Activated naive CD4-positive, alpha-beta T cell treated with Interleukin-2 at 50 U/mL for 16 hours (primary cell): ENCODE data around the gene GNA15.
"Not testable (repeated sequence)": the region's sequence is repeated elsewhere in the genome, so short reads cannot be mapped to it uniquely, and the experiment has no call there.

Experiments used
- DNase-seq: peaks from one replicate; pipeline ENCODE4 v3.0.0-alpha.2; 2020

GNA15 gene, protein sequence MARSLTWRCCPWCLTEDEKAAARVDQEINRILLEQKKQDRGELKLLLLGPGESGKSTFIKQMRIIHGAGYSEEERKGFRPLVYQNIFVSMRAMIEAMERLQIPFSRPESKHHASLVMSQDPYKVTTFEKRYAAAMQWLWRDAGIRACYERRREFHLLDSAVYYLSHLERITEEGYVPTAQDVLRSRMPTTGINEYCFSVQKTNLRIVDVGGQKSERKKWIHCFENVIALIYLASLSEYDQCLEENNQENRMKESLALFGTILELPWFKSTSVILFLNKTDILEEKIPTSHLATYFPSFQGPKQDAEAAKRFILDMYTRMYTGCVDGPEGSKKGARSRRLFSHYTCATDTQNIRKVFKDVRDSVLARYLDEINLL

DNA sequence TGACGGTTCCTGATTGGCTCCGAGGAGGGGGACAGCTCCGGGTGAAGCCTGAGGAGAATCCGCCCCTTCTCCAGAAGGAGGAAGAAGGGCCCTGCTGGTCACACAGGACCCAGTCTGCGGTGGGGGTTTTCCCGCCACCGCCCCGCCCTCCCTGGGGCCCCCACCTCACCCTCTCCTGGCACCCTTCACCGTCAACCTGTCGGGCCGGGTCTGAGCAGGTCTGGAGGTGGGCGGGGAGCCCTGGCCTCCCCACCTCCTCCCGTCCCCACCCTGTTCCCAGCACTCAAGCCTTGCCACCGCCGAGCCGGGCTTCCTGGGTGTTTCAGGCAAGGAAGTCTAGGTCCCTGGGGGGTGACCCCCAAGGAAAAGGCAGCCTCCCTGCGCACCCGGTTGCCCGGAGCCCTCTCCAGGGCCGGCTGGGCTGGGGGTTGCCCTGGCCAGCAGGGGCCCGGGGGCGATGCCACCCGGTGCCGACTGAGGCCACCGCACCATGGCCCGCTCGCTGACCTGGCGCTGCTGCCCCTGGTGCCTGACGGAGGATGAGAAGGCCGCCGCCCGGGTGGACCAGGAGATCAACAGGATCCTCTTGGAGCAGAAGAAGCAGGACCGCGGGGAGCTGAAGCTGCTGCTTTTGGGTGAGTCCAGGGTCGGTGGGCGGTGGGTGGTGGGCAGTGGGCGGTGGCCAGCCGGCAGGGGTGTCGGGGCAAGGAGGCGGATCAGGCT lies at the start of gene GNA15:
Gene GNA15, plus strand, starts transcription at position 73 of the 723 bp plus-strand sequence. Its CDS starts 418 bp downstream, at position 491.
- DNase-seq = peak; percentile 56

DNA sequence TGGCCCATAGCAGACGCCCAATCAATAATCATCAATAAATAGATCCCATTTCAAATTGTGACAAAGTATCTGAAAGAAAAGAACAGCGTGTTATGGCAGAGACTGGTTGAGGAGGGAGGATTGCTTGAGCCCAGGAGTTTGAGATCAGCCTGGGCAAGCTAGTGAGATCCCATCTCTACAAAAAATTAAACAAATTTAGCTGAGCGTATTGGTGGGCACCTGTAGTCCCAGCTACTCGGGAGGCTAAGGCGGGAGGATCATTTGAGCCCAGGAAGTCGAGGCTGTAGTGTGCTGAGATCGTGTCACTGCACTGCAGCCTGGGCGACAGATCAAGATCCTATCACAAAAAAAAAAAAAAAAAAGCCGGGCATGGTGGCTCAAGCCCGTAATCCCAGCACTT lies 48.1 kb upstream of the GNA15 start:
- DNase-seq = no peak

DNA sequence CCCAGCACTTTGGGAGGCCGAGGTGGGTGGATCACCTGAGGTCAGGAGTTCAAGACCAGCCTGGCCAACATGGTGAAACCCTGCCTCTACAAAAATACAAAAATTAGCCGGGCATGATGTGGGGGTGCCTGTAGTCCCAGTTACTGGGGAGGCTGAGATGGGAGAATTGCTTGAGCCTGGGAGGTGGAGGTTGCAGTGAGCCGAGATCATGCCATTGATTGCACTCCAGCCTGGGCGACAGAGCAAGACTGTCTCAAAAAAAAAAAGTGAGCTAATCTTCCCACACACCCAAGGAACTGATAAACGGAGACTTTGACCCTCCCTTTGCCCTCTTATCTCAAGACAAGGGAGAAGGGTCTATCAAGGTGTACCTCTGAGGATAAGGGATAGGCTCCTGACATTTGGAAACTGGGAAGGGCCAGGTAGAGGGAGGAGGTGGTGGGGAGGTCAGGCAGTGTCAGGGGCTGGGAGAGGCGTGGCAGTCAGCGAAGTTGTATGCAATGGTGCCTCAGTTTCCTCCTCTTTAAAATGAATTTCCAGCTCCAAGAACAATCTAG lies 46.5 kb upstream of the GNA15 start:
- DNase-seq = not testable (repeated sequence)

DNA sequence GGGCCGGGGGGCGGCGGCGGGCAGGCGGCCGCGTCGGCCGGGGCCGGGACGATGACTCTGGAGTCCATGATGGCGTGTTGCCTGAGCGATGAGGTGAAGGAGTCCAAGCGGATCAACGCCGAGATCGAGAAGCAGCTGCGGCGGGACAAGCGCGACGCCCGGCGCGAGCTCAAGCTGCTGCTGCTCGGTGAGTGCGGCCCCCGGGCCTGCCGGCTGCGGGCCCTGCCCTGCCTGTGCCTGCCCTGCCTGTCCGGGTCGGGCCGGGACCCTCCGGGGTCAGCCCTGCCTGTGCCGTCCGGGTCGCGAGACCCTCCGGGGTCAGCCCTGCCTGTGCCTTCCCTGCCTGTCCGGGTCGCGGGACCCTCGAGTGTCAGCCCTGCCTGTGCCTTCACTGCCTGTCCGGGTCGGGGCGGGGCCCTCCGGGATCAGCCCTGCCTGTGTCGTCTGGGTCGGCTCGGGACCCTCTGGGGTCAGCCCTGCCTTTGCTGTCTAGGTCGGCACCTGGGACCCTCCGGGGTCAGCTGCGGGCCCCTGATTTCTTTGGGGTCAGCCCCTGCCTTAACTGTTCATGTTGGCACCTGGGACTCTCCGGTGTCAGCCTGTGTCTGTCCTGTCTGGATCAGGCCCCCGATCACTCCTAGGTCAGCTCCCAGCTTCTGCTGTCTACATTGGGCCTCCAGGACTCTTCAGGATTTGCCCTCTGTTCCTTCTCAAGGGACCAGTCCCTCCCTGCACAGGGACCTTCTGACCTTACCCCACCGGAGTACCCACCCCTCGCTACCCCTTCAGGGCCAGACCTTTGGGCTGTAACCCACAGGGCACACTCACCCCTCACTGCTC lies 41.0 kb upstream of the GNA15 start:
- peak; percentile 28 for DNase-seq

DNA sequence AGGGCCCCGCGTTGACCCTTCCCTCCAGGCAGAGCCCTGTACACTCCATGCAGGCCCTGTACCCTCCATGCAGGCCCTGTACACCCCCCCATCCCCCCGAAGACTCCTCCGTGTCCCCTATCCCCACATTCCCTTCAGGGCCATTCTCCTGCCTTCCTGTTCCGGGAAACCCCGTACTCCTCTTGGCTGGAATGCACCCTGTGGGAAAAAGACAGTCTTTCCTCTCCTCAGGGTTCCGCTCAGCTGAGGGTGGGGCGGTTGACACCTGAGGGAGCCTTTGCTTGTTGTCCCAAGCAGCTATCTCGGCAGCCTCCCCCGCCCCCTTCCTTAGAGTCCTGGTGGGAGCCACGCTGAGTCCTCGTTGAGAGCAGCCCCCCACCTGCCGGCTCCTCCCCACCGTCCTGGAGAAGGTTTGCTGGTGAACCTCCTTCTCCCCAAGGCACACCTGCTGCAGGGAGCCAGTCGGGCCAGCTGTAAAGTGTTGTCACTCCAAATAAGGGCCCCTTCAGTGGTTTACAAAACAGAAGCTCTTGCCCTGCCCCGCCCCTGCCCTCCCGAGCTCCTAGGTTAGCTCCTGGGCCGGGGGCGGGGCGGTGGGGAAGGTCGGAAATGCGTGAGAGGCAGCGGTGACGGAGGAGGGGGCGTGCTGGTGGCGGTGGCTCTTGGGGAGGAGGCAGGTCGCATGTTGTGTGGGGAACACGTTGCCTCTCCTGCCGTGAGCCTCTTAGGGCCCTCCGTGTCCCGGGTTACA lies 40.2 kb upstream of the GNA15 start:
- DNase-seq = peak; percentile 52

DNA sequence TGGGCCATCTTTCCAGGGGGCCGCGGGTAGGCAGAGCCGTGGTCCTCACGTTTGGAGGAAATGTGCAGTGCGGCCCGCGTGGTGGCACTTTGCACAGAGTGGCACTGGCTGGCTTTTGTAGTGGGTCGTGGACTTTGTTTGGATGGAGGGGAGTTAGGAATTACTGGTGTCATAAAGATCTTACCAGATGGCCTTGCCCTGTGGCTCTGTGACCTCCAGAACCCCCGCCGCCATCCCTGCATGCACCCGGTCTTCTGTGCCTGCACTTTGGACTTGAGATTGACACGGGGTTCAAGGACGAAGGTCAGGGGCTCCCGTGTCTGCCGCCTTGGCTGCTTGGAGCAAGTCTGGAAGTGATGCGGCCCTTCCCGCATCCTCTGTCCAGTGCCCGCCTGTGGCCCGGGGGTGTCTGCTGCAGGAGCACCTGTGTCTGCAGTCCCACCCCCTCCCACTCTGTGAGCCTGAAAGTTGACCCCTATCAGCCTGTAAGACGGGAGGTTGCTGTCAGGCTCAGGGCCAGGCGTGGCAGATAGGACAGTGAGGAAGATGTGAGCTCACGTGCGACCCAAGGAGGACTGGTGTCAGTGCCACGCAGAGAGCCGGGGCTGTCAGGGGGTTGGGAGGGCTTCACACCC lies 39.4 kb upstream of the GNA15 start:
- DNase-seq = no peak

DNA sequence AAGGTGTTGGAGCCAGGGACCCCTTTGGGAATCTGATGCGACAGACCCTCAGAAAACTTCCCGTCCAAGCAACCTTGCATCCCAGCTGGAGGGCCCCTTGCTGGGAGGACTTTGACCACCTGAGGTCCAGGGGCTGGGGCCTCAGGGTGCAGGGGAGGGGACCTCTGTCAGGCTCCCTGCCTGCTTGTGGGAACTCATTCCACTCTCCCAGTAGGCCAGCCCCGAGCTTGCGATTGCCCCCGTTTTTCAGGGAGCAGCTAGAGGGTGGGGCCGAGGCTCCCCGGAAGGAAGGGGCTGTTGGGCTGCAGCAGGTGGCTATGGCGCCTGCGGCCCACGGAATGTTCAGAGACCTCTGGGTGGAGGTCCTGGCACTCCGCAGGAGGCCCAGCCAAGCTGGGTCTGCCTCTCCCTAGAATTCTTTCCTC lies 38.9 kb upstream of the GNA15 start:
- no peak for DNase-seq

DNA sequence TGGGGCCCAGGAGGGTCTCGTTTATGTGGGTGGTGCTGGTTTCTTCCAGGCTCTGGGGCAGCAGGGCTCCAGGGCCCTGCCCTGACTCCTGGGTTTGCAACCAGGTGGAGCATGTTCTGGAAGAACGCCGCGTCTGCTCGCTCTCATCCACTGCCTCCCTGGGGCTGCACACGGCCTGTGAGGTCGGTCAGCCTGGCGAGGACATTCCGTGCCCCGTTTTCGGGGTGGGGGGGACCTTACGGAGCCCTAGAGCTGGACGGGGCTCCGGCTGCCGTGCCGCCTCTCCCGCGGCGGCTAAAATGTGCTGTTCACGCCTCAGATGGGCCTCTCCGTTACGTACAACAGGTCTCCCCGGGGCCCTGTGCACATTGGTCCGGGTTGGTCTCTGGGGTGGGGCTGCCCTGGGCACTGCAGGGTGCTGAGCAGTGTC lies 38.4 kb upstream of the GNA15 start:
- DNase-seq = no peak

DNA sequence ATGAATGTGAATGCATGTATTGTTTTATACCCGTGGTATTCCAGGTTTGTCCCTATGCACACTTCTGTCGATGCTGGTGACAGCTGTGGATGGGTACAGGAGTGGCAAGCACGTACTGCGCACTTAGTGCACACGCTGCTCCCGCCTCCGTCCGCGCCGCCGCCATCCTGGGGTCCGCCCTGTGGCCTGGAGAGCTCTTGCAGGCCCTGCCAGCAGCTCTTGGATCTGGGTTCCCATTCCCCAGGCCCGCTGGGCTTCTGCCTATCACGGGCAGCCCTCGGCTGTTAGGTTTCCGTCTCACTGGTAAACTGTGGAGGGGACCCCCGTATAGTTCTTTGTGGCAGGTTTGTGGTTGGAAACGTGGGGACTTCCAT lies 37.7 kb upstream of the GNA15 start:
- no peak for DNase-seq

DNA sequence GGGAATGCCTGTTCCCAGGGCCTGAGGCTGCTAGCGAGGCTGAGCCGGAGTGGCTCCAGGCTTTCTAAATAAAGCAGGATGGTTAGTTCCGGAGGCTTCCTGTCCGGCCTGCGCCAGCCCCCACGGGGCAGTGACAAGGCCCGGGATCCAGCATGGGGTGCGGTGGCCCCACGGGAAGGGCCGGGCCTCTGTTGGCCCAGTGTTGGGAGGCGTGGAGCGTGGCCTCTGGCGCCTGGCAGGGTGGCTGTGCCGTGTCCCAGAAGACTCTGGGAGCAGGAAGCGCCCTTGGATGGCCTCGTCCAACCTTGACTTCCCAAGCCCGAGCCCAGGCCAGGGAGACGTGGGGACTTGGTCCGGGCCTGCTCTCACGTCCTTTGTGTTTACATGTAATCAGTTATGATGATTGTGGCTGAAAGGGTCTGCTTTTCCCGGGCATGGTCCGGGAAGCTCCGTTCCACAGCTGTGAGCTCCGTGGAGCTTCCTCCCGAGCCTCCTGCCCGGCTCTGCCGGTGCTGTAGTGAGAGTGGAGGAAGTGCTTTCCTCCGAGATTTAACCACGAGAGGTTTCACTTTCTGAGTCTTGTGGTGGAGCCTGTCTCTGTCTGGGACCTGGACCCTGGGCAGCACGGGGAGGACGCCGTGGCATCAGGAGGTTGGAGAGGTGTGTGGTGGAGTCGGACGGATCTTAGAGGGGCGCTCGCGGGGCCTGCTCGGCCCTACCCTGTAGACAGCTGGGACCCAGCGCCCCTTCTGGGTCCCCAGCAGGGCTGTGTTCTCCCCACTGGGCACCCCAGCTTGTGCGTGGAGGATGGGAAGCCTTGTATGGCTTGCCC lies 37.1 kb upstream of the GNA15 start:
- DNase-seq = no peak

DNA sequence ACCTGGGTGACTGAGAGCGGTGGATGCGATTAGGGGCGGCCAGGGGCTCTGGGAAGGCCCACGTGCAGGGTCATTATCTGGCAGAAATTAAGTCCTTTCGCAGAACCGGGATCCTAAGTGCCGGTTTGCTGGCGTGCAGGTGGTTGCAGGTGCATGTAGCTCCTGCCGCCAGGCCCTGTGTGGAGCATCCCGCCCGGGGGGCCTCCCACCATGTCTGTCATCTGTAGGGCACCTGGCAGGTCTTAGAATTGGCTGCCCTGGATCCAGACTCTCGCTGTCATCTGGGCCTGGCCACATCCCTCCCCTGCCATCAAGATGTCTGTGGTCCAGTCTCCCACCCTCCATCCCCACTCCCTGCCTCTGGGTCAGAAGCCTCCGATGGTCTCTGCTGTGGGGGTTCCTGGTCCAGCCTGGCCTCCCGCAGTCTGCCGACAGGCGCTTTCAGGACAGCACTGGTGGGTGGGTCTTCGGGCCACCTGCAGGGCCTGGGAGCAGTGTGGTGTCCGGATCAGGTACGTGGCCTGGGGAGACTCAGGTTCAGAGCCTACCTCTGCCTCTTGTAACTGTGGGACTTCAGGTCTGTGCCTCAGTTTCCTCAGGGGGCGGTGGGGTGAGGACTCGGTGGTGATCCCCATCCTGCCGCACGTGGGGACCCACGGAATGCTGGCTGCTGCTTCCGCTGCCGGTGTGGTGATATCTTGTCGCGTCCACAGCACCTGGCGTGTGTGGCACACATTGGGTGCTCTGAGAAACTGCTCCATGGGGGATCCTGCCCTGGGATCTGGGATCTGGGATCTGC lies 36.3 kb upstream of the GNA15 start:
- no peak for DNase-seq

DNA sequence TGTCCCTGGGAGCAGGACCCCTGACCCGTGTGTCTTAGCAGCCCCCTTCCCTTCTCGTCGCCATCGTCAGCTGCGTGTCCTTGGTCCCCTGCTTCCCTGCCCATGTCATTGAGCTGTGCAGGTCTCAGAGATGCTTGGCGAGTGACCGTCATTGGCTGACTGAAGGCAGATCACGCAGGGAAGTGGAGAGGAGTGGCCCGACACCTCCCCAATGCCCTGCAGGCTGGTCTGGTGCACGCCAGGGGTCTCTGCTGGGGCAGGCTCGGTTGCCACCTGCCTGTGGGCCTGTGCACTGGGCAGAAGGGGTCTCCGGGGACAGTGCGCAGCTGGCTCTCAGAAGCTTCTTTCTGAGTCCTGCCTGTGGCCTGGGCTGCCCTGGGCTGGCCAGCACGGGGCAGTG lies 35.5 kb upstream of the GNA15 start:
- DNase-seq = no peak

DNA sequence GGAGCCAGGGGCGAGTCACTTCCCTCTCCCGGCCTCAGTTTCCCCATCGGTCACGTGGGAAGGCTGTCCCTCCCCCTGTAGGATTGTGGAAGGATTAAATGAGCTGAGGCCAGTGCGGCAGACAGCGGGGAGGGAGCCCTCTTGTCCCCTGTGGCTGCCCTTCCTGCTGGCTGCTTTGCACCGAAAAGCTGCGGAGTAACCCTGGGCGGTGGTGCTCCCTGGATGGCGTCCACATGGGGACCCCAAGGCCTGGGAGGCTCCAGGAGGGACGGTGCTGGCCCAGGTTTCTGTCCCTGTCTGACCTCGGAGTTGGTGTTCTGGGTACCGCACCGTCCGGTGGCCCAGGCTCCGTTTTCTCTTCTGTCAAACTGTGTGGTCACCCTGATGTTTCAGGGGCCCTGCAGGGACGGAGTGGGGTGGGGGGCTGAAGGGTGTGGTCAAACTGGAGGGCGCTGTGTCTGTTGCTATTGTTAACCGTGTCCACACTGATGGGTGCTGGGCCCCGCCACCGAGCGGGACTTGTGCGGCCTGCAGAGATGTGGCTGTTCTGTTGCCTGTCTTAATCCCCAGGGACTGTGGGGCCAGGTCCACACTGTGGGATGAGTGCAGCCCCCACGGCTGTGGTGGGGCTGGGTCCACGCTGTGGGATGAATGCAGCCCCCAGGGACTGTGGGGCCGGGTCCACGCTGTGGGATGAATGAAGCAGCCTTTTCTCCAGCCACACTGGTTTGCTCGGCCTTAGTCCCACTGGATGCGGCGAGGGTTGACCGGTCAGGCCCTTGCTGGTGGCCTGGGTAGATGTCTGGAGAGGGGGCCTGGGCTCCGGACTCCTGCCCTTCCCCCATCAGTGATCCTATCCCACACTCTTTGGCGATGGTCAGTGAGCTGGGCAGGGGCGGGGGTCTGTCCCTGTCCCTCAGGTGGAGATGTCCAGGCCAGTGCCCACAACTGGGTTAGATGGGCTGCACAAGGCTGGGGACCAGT lies 34.8 kb upstream of the GNA15 start:
- no peak for DNase-seq

DNA sequence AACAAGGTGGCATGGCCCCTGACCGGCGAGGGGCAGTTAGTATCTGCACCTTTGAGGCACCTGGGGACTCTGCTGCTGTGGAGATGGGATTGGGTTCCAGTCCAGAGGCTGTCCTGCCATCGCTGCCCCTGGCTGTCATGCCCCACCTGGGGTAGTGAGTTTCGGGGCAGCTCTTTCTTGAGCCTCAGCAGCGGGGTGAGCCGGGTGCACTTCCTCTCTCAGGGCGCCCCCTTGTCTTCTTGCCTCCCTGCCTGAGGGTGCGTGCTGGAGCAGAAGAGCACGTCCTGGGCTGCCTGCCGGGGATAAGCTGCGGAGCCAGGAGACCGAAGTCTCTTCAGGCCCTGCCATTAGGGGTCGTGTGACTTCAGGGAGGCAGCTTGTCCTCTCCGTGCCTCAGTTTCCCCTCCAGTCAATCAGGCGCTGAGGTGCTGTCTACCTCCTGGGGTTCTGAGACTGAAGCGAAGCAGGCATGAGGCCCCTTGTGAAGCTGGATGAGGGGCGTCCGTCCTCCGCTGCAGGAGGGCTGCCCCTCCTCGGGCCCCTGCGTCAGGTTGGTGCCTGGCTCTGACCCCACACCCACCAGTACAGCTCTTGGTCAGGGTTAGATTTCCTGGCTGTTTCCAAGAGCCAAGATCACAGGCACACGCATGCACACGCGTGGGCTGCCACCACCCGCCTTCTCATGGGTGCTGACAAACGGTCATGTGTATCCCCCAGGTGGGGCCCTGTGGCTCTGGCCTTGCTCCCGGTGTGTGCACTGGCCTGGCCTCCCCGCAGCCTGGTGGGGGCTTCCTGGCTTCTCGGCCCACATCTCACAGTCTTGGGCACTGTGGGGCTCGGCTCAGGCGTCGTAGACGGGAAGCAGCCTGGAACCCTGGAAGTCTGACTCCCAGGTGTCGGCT lies 33.3 kb upstream of the GNA15 start:
- no peak for DNase-seq

DNA sequence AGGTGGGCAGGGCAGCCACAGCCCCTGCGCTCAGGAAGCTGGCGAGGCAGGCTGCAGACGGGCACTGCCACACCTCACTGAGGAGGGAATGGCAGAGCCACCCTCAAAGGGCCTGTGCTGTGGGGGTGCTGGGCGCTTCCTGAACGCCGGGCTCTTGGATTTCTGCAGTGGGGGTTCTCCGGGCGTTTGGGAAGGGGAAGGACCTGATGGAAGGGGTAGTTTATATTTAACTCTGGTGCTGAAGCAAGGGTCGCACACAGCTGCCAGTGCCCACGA lies 31.2 kb upstream of the GNA15 start:
- no peak for DNase-seq

DNA sequence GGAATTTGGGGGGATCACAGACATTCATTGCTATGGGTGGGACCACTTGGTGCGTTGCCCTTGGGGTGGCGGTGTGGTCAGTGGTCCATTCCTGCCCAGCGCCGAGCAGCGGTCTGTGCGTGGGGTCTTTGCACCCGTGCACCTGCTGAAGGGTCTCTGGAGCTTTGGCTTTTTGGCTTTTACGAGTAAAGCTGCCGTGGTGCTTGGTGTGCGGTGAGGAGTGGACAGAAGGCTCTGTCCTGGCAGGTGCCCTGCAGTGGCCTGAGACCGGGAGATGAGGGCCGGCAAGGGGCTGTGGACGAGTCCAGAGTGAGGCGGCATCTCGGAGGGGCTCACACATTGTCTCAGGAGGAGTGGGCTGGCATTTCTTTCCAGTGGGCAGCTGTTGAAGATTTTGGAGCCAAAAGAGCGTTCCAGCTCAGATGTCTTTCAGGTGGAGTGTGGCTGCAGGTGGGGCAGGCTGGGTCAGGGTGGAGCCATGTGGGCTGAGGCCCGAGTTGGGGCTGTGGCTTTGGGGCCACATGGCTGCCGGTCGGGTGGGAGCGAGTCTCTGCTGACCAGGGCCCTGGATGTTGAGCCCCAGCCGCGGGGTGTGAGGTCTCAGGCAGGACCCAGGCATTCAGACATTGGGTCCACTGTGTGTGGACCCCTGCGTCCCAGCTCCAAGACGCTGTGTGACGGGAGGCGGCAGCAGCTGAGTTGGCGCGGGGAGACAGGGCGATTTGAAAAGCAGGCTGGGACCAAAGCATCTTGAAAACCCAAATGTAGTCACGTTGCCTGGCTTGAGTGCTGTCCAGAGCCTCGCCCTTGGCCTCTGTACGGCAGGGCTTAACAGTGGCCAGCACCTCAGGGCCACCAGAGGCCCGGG lies 30.0 kb upstream of the GNA15 start:
- no peak for DNase-seq
